DND-41 (cell line): ENCODE data around the gene GABRG3.

Experiments
- ATAC-seq: fragments of 200-7000 bp; cut with Tn5 transposase; 3 replicates; pipeline ENCODE4 v1.9.1; 2021; ENCODE audit warnings: low read depth; ENCODE audit not compliant: insufficient read depth
- DNase-seq: peaks from one replicate; pipeline ENCODE4 v3.0.0-alpha.2; 2020
- H2AFZ ChIP-seq: 2 replicates; pipeline ENCODE4 v1.6.0; 2012; ENCODE audit warnings: low read depth, low read length
- H3K27ac ChIP-seq: 2 replicates; pipeline ENCODE4 v1.5.1; 2012; ENCODE audit warnings: low read length, inconsistent platforms
- H3K27me3 ChIP-seq: fragments of 200-600 bp; sonication (generic); 2 replicates; pipeline ENCODE4 v1.6.0; 2012; ENCODE audit warnings: low read length, mild to moderate bottlenecking, inconsistent platforms; ENCODE audit not compliant: insufficient read depth, poor library complexity
- H3K36me3 ChIP-seq: 2 replicates; pipeline ENCODE4 v1.5.1; 2012; ENCODE audit warnings: low read length, inconsistent platforms; ENCODE audit not compliant: insufficient read depth
- H3K4me1 ChIP-seq: 2 replicates; pipeline ENCODE4 v1.5.1; 2012; ENCODE audit warnings: mild to moderate bottlenecking, low read length; ENCODE audit not compliant: insufficient read depth
- H3K4me2 ChIP-seq: 2 replicates; pipeline ENCODE4 v1.6.0; 2012; ENCODE audit warnings: mild to moderate bottlenecking, moderate library complexity, low read length, inconsistent platforms; ENCODE audit not compliant: insufficient read depth
- H3K4me3 ChIP-seq, 2 experiments: fragments of 200-600 bp in 1 of 2; shearing (Covaris generic) in 1 of 2; 2 replicates each; pipeline ENCODE4 v1.5.1; 2012 to 2016; ENCODE audit warnings: inconsistent platforms in 2 of 2, low read length in 2 of 2, mild to moderate bottlenecking in 2 of 2, low read depth in 1 of 2, moderate library complexity in 1 of 2
- H3K79me2 ChIP-seq: 2 replicates; pipeline ENCODE4 v1.6.0; 2012; ENCODE audit warnings: low read length, inconsistent platforms; ENCODE audit not compliant: insufficient read depth
- H3K9ac ChIP-seq: 2 replicates; pipeline ENCODE4 v1.6.0; 2012; ENCODE audit warnings: low read depth, mild to moderate bottlenecking, inconsistent platforms, low read length, moderate library complexity
- H3K9me3 ChIP-seq: 2 replicates; pipeline ENCODE4 v1.5.1; 2012; ENCODE audit warnings: low read length, moderate library complexity, mild to moderate bottlenecking, inconsistent platforms; ENCODE audit not compliant: insufficient read depth, severe bottlenecking
- H4K20me1 ChIP-seq: 2 replicates; pipeline ENCODE4 v1.6.0; 2012; ENCODE audit warnings: low read length; ENCODE audit not compliant: insufficient read depth
- CTCF ChIP-seq: IDR thresholded peaks from 2 replicates; pipeline ENCODE4 v1.5.1; 2012; ENCODE audit warnings: borderline replicate concordance, low read length, moderate library complexity, mild to moderate bottlenecking; ENCODE audit not compliant: poor library complexity, severe bottlenecking; ENCODE audit errors: extremely low read depth
- EZH2 ChIP-seq: IDR thresholded peaks from 3 replicates; pipeline ENCODE4 v1.6.1; 2012; ENCODE audit warnings: borderline replicate concordance, low read depth, mild to moderate bottlenecking, moderate library complexity, low read length, inconsistent platforms; ENCODE audit not compliant: severe bottlenecking

The GABRG3 gene

GRCh38 chr15:27576576-27576975, 605.6 kb downstream of the GABRG3 start:
- no peak for TF ChIP-seq EZH2
- TF ChIP-seq CTCF: no peak
- Histone ChIP-seq H3K27ac (no peak overlapping the region), H3K9ac (no peak overlapping the region), H3K9me3 (no peaks in the 10 kb centered on the region), H3K4me1 (no peaks in the 10 kb centered on the region), H3K27me3 (no peaks in the 10 kb centered on the region), H3K4me3 (no peak overlapping the region), H4K20me1 (no peaks in the 10 kb centered on the region), H3K36me3 (no peaks in the 10 kb centered on the region), H2AFZ (no peak overlapping the region), H3K4me2 (no peak overlapping the region), H3K79me2 (no peaks in the 10 kb centered on the region)
- DNase-seq (no peak), ATAC-seq (no peak)

GRCh38 chr15:27579738-27580137, 608.8 kb downstream of the GABRG3 start:
- no peaks in the 10 kb centered on the region for H3K9me3 ChIP-seq
- DNase-seq (no peak), ATAC-seq (no peak)
- H3K27ac ChIP-seq: no peak overlapping the region
- no peak overlapping the region for H3K9ac ChIP-seq
- H3K79me2 ChIP-seq: no peaks in the 10 kb centered on the region
- H3K4me2 ChIP-seq: no peak overlapping the region
- no peak overlapping the region for H3K4me3 ChIP-seq
- H4K20me1 ChIP-seq: no peaks in the 10 kb centered on the region
- no peak overlapping the region for H2AFZ ChIP-seq
- H3K36me3 ChIP-seq: no peaks in the 10 kb centered on the region
- H3K27me3 ChIP-seq: no peaks in the 10 kb centered on the region
- no peak for TF ChIP-seq EZH2
- no peak for TF ChIP-seq CTCF
- H3K4me1 ChIP-seq: no peaks in the 10 kb centered on the region

- H3K36me3 ChIP-seq: no peaks in the 10 kb centered on the region
- no peak overlapping the region for H2AFZ ChIP-seq
- no peaks in the 10 kb centered on the region for H3K4me1 ChIP-seq
- no peaks in the 10 kb centered on the region for H3K79me2 ChIP-seq
- no peak overlapping the region for H3K27ac ChIP-seq
- H3K9me3 ChIP-seq: no peaks in the 10 kb centered on the region
- no peak for TF ChIP-seq CTCF
- no peak for TF ChIP-seq EZH2
- no peak overlapping the region for H3K9ac ChIP-seq
- H3K4me3 ChIP-seq: no peak overlapping the region
- H4K20me1 ChIP-seq: no peaks in the 10 kb centered on the region
- H3K27me3 ChIP-seq: no peaks in the 10 kb centered on the region
- ATAC-seq: no peak
- H3K4me2 ChIP-seq: no peak overlapping the region
- no peak for DNase-seq
Observed at GRCh38 chr15:27582726-27583410, 611.9 kb downstream of the GABRG3 start.
